Glomerular visceral epithelial cell (primary cell): ENCODE data around the gene MPO.

Experiments
- DNase-seq: peaks from one replicate; pipeline ENCODE4 v3.0.0-alpha.2; 2016; ENCODE audit errors: extremely low spot score

The MPO gene

GRCh38 chr17:58233543-58233942 is 47.2 kb downstream of the MPO start:
- DNase-seq: no peak

- DNase-seq: peak; percentile 73
Observed at GRCh38 chr17:58232707-58233156, 48.0 kb downstream of the MPO start.

GRCh38 chr17:58231641-58232040 is 49.1 kb downstream of the MPO start:
- DNase-seq: peak; percentile 31

- DNase-seq: no peak
Observed at GRCh38 chr17:58229881-58230280, 50.9 kb downstream of the MPO start.

GRCh38 chr17:58229384-58229783 is 51.4 kb downstream of the MPO start:
- DNase-seq: no peak

GRCh38 chr17:58228679-58229078 is 52.1 kb downstream of the MPO start:
- DNase-seq: no peak

- DNase-seq: no peak
Observed at GRCh38 chr17:58227733-58228132, 53.0 kb downstream of the MPO start.

GRCh38 chr17:58224315-58224714 is 56.4 kb downstream of the MPO start:
- peak; percentile 70 for DNase-seq
